Activated CD4-positive, alpha-beta T cell treated with anti-CD3 and anti-CD28 coated beads for 36 hours (primary cell): ENCODE measurements around the gene PLEKHH2. TPM values are rescaled to one million over a fixed set of nuclear protein-coding genes. Genes with fewer than 3 reads are reported as not detected.
"Not testable (repeated sequence)": the region's sequence is repeated elsewhere in the genome, so short reads cannot be mapped to it uniquely, and the experiment has no call there.

Experiments
- ATAC-seq: fragments of 200-7000 bp; cut with Tn5 transposase; one replicate; pipeline ENCODE4 v1.10.0; 2021; ENCODE audit warnings: mild to moderate bottlenecking, moderate library complexity
- CTCF ChIA-PET: fragments of 350-600 bp; sonication (Branson Sonifier 250); formaldehyde crosslinking; loops from one replicate; lab custom pipeline; 2021; ENCODE audit warnings: antibody characterized with exemption; lab: Charles Lee
- POLR2A ChIA-PET: fragments of 350-600 bp; sonication (Branson Sonifier 250); formaldehyde crosslinking; loops from one replicate; lab custom pipeline; 2021; ENCODE audit warnings: antibody characterized with exemption, inconsistent platforms; lab: Charles Lee
- DNase-seq: peaks from one replicate; pipeline ENCODE4 v3.0.0-alpha.2; 2020
- H3K27ac Mint-ChIP-seq: one replicate; pipeline ENCODE4 v1.8.0; 2021; ENCODE audit warnings: mixed read lengths
- H3K27me3 Mint-ChIP-seq: one replicate; pipeline ENCODE4 v1.8.0; 2021; ENCODE audit warnings: mixed read lengths
- H3K36me3 Mint-ChIP-seq: one replicate; pipeline ENCODE4 v1.8.0; 2021; ENCODE audit warnings: low read depth, mixed read lengths
- H3K4me1 Mint-ChIP-seq: one replicate; pipeline ENCODE4 v1.8.0; 2021; ENCODE audit warnings: mixed read lengths
- H3K4me3 Mint-ChIP-seq: one replicate; pipeline ENCODE4 v1.8.0; 2021; ENCODE audit warnings: mild to moderate bottlenecking, moderate library complexity, mixed read lengths
- H3K9me3 Mint-ChIP-seq: one replicate; pipeline ENCODE4 v1.8.0; 2021; ENCODE audit warnings: low read depth, mixed read lengths
- intact Hi-C, 2 experiments: fragments of 100-400 bp; cut with DNase I in 1 of 2; cut with micrococcal nuclease in 1 of 2; formaldehyde crosslinking; loops; one replicate each; pipeline versions ENCODE4 v1.14.2 to v1.15.1; 2022 to 2024; cut with DNase I, micrococcal nuclease
- total RNA-seq, 2 experiments: library from RNA; stranded (reverse); gene quantifications; one replicate each; pipeline ENCODE4 v1.2.3, GENCODE V29; 2021

The PLEKHH2 gene
- total RNA-seq: 1 to 10 TPM; 1.5 to 2.2 TPM

DNA sequence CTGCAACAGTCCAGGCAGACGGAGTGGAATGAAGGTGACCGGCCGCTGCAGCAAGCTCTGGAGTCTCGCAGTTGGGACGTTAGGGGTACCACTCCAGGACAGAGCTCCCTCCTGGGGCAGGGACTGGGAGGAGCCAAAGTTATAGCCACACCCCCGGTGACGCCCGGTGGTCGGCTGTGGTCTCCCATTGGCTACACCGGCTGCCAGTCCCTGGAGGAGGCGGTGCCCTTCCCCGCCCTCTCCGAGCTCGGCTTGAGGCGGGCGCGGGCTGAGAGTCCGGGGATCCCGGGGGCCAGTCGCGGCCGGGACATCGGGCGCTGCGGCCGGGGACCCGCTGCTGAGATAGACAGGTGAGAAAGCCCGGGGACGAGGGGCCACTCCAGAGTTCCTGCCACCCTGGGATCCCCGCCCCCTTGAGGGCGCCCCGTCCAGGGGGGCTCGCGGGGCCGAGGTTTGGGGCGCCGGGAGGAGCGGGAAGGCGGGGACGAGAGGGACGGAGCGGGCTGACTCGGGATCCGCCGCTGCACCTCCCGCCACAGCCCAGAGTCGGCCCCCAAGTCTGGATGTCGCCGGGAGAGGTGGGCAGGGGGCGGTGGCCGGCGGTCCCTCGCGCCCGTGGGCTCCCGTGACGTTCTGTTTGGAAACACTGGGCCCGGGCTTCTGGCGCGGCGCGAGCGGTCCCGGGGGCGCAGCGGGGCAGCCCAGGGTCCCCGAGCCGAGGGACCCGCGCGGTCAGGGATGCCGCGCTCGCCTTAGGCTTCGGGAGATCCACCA lies at the start of gene PLEKHH2:
Gene PLEKHH2, plus strand, starts transcription at position 231 of the 774 bp plus-strand sequence. CDS start 7,414 bp downstream, outside the sequence.
- peak within 1 kb of the TSS; percentile 32 for H3K27ac Mint-ChIP-seq
- intact Hi-C loops: loop anchor here (1.0 to 10.0 kb wide), 5 partner anchors 41 to 1275 kb away; partner anchors contain the start of genes COX7A2L (in 1 of the 2), DYNC2LI1 (in 1 of the 2), LRPPRC (in 1 of the 2) and THADA (in 1 of the 2)
- ChIA-PET CTCF (interaction anchor here (0.5 to 1.5 kb wide), 5 partner anchors 11 to 809 kb away, joined by 3 to 4 read pairs (median 4); no protein-coding TSS in a partner anchor), POLR2A (interaction anchor here (0.6 kb wide), 2 partner anchors 33 to 412 kb away, joined by 3 read pairs; no protein-coding TSS in a partner anchor)
- H3K4me3 Mint-ChIP-seq: peak within 1 kb of the TSS; percentile 80
- H3K27me3 Mint-ChIP-seq: peaks cover 31% of the 10 kb centered on the region
- DNase-seq: peak; percentile 94
- peaks cover 3% of the 10 kb centered on the region for H3K9me3 Mint-ChIP-seq
- peaks cover 14% of the 10 kb centered on the region for H3K4me1 Mint-ChIP-seq
- ATAC-seq: peak; percentile 100
- H3K36me3 Mint-ChIP-seq: peaks cover 3% of the 10 kb centered on the region

DNA sequence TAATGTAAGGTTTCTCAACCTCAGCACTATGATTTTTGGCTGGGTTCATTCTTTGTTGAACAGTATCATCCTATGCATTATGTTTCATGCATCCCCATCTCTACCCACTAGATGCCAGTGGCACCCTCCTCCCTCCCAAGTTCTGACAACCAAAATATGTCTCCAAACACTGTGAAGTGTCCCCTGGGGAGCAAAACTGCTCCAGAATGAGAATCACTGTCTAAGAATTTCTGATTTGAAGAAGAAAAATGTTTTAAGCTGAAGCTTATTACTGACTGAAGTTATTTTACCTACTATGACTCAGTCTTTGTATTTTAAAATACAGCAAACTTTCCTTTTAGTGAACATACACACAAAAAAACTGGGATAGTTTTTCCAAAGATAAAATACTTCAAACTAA lies 44.6 kb upstream of the PLEKHH2 start:
- intact Hi-C loops: no loop called here
- DNase-seq: peak; percentile 20
- H3K4me3 Mint-ChIP-seq: no peak overlapping the region
- peaks cover 29% of the 10 kb centered on the region for H3K4me1 Mint-ChIP-seq
- peaks cover 20% of the 10 kb centered on the region for H3K36me3 Mint-ChIP-seq
- ATAC-seq: no peak
- ChIA-PET POLR2A (no interaction called here), CTCF (interaction anchor here (0.9 to 1.4 kb wide), 2 partner anchors 16 to 33 kb away, joined by 3 to 6 read pairs; no protein-coding TSS in a partner anchor)
- H3K27me3 Mint-ChIP-seq: no peaks in the 10 kb centered on the region
- H3K9me3 Mint-ChIP-seq: no peaks in the 10 kb centered on the region
- no peak overlapping the region for H3K27ac Mint-ChIP-seq

DNA sequence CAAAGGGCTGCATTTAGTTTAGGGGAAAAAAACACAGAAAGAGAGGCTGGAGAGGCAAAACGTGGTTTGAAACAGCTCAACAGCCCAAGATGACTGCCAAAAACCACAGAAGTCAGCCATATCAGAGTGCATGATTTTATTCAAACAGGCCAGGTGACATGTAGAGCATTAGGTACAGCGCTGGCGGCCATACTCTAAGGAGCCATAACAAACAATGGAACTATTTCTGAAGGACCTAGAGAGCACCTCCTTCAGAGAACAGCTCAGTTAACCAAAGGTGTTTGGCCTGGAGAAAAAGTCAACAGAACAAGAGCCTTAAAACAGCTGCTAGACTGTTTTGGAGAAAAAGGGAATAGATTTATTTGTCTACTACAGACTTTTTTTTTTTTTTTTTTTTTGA lies 43.8 kb upstream of the PLEKHH2 start:
- CTCF ChIA-PET: interaction anchor here (0.6 to 1.4 kb wide), 4 partner anchors 12 to 891 kb away, joined by 3 to 6 read pairs (median 3); no protein-coding TSS in a partner anchor
- H3K36me3 Mint-ChIP-seq: peaks cover 15% of the 10 kb centered on the region

GRCh38 chr2:43594875-43595274 lies 42.2 kb upstream of the PLEKHH2 start:
- ATAC-seq (no peak), DNase-seq (no peak)
- H3K9me3 Mint-ChIP-seq: no peaks in the 10 kb centered on the region
- H3K27ac Mint-ChIP-seq: peak overlapping the region; percentile 98
- H3K27me3 Mint-ChIP-seq: peaks cover 2% of the 10 kb centered on the region
- intact Hi-C loops: loop anchor here (1.0 to 5.0 kb wide), 2 partner anchors 18 to 463 kb away; no protein-coding TSS in a partner anchor
- peak overlapping the region; percentile 89 for H3K4me3 Mint-ChIP-seq
- H3K36me3 Mint-ChIP-seq: peaks cover 12% of the 10 kb centered on the region
- ChIA-PET POLR2A (no interaction called here), CTCF (interaction anchor here (0.6 kb wide), 1 partner anchor 84 kb away, joined by 3 read pairs; no protein-coding TSS in a partner anchor)
- H3K4me1 Mint-ChIP-seq: peaks cover 34% of the 10 kb centered on the region

More for the DNA sequence above, 43.8 kb upstream of the PLEKHH2 start:
- Mint-ChIP-seq H3K4me3 (no peak overlapping the region), H3K9me3 (no peaks in the 10 kb centered on the region), H3K27me3 (no peaks in the 10 kb centered on the region), H3K27ac (peak overlapping the region; percentile 55), H3K4me1 (peaks cover 34% of the 10 kb centered on the region)
- intact Hi-C loops: no loop called here
- ATAC-seq (no peak), DNase-seq (no peak)
- POLR2A ChIA-PET: no interaction called here

DNA sequence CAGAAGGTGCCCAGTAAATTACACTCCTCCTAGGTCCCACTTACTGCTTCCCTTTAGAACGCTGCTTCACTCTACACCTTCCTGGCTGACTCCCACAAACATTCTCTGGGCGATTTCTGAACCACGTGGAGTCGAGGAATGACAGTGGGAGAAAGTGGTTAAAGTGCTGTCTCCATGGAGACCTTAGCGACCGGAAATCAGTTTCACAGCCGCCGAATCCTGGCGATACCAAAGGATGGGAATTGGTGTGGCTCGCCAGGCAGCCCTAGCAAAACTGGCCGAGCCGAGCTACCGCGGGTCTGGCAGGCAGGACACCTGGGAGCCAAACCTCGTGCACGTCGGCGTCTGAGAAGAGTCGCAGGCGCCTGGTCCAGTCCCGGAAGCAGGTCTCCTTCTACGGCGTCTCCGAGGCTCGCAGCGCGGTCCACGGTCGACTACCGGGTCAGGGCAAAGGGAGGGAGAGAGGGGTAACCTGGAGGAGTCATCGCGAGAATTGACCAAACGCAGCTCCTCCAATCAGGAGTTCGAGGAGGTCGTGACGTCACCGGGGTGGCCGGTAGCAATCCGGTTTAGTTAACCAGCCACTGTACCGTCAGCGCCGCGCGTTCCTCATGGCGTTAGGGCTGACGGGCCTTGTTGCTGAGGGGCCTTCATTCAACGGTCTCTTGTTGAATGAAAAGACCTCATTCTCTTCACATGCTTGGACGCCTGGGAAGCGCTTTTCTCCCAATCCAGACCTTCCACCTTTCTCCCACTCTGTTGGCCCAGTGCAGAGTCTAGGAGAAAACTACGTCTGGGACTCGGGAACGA lies 41.3 kb upstream of the PLEKHH2 start, which contains the start of gene THADA:
Gene THADA, minus strand, starts transcription at position 436 of the 810 bp plus-strand sequence. CDS start 3,646 bp downstream, outside the sequence.
- H3K36me3 Mint-ChIP-seq: peaks cover 10% of the 10 kb centered on the region
- peaks cover 34% of the 10 kb centered on the region for H3K4me1 Mint-ChIP-seq
- H3K4me3 Mint-ChIP-seq: peak within 1 kb of the TSS; percentile 89
- DNase-seq (peak; percentile 99), ATAC-seq (peak; percentile 97)
- H3K27ac Mint-ChIP-seq: peak within 1 kb of the TSS; percentile 98
- POLR2A ChIA-PET: interaction anchor here (0.6 to 1.4 kb wide), 3 partner anchors 16 to 617 kb away, joined by 3 read pairs; no protein-coding TSS in a partner anchor
- CTCF ChIA-PET: interaction anchor here (0.5 to 2.5 kb wide), 10 partner anchors 9 to 1021 kb away, joined by 3 to 15 read pairs (median 4); no protein-coding TSS in a partner anchor
- H3K27me3 Mint-ChIP-seq: peaks cover 2% of the 10 kb centered on the region
- H3K9me3 Mint-ChIP-seq: no peaks in the 10 kb centered on the region
- intact Hi-C loops: loop anchor here (1.0 to 5.0 kb wide), 8 partner anchors 41 to 786 kb away; partner anchors contain the start of genes CAMKMT (in 1 of the 2), DYNC2LI1 (in 1 of the 2), PLEKHH2 (in 1 of the 2) and PPM1B (in 1 of the 2)

- H3K4me3 Mint-ChIP-seq, DNase-seq, H3K27ac Mint-ChIP-seq, POLR2A ChIA-PET, H3K9me3 Mint-ChIP-seq, ATAC-seq, H3K36me3 Mint-ChIP-seq, intact Hi-C loops, CTCF ChIA-PET, H3K27me3 Mint-ChIP-seq: not testable (repeated sequence)
- peaks cover 12% of the 10 kb centered on the region for H3K4me1 Mint-ChIP-seq
Measured at GRCh38 chr2:43600596-43600995, 36.5 kb upstream of the PLEKHH2 start.

GRCh38 chr2:43604674-43605073 lies 32.4 kb upstream of the PLEKHH2 start:
- ChIA-PET CTCF (interaction anchor here (0.9 to 2.9 kb wide), 5 partner anchors 8 to 518 kb away, joined by 3 to 15 read pairs (median 4); partner anchors contain the start of genes DYNC2LI1 and THADA), POLR2A (no interaction called here)
- Mint-ChIP-seq H3K27ac (no peak overlapping the region), H3K27me3 (peaks cover 2% of the 10 kb centered on the region), H3K4me1 (peaks cover 4% of the 10 kb centered on the region), H3K36me3 (no peaks in the 10 kb centered on the region), H3K9me3 (no peaks in the 10 kb centered on the region), H3K4me3 (no peak overlapping the region)
- intact Hi-C loops: no loop called here
- ATAC-seq (no peak), DNase-seq (no peak)

DNA sequence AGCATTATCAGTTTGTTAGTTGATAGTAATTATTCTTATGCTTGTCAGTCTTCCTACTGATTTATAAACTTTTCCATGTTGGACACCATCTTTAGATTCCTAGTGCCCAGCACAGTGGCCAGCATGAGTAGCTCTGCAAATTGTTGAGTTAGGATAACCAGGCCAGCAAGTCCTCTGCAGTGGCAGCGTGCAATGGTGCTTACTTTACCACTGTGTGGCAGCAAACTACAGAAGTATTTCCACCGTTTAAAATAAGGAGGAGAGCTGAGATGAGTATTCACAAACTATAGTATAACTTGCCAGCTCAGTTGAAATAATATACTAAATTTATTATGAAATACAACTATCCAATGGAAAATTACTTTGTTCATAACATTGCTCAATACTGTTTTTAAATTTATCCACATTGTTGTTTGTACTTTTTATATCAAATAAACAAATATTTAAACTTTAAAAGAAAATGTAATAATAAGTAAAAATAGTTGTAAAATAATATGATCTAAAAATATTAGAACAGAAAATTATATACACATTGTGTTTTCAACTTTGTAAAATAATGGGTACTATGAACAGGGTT lies 31.9 kb upstream of the PLEKHH2 start:
- intact Hi-C loops: no loop called here

GRCh38 chr2:43605851-43606250 lies 31.2 kb upstream of the PLEKHH2 start:
- intact Hi-C loops: no loop called here
- ATAC-seq (no peak), DNase-seq (no peak)
- H3K9me3 Mint-ChIP-seq: no peaks in the 10 kb centered on the region
- H3K4me3 Mint-ChIP-seq: no peak overlapping the region
- CTCF ChIA-PET: interaction anchor here (0.7 to 2.9 kb wide), 6 partner anchors 9 to 777 kb away, joined by 3 to 15 read pairs (median 3); partner anchors contain the start of gene THADA
- peaks cover 4% of the 10 kb centered on the region for H3K4me1 Mint-ChIP-seq
- POLR2A ChIA-PET: no interaction called here
- H3K36me3 Mint-ChIP-seq: no peaks in the 10 kb centered on the region
- H3K27ac Mint-ChIP-seq: no peak overlapping the region
- no peaks in the 10 kb centered on the region for H3K27me3 Mint-ChIP-seq

More for the DNA sequence above, 31.9 kb upstream of the PLEKHH2 start:
- ChIA-PET POLR2A (no interaction called here), CTCF (interaction anchor here (0.7 to 2.9 kb wide), 9 partner anchors 9 to 777 kb away, joined by 3 to 15 read pairs (median 3); partner anchors contain the start of genes DYNC2LI1 and THADA)
- DNase-seq: peak; percentile 60
- Mint-ChIP-seq H3K9me3 (no peaks in the 10 kb centered on the region), H3K36me3 (no peaks in the 10 kb centered on the region), H3K27me3 (no peaks in the 10 kb centered on the region), H3K4me1 (peaks cover 4% of the 10 kb centered on the region), H3K27ac (no peak overlapping the region), H3K4me3 (no peak overlapping the region)
- ATAC-seq: peak; percentile 87

- Mint-ChIP-seq H3K4me3 (no peak overlapping the region), H3K27me3 (no peaks in the 10 kb centered on the region), H3K36me3 (no peaks in the 10 kb centered on the region), H3K4me1 (peaks cover 5% of the 10 kb centered on the region), H3K27ac (no peak overlapping the region), H3K9me3 (no peaks in the 10 kb centered on the region)
- ATAC-seq: peak; percentile 72
- intact Hi-C loops: loop anchor here (1.0 to 2.0 kb wide), 3 partner anchors 662 to 781 kb away; no protein-coding TSS in a partner anchor
- ChIA-PET POLR2A (no interaction called here), CTCF (interaction anchor here (0.6 to 2.1 kb wide), 13 partner anchors 10 to 780 kb away, joined by 3 to 10 read pairs (median 3); partner anchors contain the start of genes PLEKHH2 and THADA)
- peak; percentile 48 for DNase-seq
Measured at GRCh38 chr2:43609290-43609918, 27.7 kb upstream of the PLEKHH2 start.
